ENCODE measurements around the gene SHC3.

SHC3 gene

DNA sequence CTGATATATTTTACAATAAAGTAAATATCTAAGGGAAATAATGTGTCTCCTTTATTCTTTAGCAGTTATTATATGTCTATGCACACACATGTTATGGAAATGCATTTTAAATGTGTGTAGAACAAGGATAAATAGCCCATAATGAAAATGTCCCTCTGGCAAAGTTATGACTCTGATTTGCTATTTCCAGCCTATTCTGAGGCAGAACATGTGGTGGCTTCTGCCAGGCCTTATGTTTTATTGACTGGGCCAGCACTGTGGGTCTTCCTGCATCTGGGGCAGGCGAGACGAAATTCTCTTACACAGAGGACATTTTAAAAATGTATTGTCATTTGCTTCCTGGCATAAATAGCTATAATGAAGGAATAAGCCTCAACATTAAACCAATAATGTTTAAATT lies 134.5 kb downstream of the SHC3 start:
- no peak overlapping the region for H3K14ac ChIP-seq (ENCODE audit: low read length)
- no peak overlapping the region for H3K18ac ChIP-seq (ENCODE audit: low read length)
- H2BK5ac ChIP-seq (ENCODE audit: low read depth, low read length, poor library complexity) = no peak overlapping the region

DNA sequence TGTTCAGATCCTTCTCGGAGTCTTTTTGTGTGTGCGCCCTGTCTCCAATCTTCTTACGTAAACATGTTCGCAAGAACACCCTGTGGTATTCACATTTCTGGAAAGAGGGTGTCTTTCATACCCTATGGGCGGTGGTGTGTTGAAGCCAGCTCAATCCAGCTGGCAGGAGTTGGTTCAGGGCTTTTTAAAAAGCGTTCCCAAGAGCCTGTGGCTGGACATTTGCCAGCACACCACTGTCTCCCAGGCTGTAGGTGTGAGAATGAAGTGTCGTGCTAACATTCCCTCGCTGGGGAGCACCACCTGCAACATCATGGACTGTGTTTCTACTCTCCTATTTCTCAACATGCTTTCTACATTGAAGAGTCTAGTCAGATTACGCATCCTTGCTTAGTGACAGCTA lies 135.6 kb downstream of the SHC3 start:
- Histone ChIP-seq H4K8ac (ENCODE audit: low read depth, low read length) (no peak overlapping the region), H2BK12ac (ENCODE audit: low read length) (no peak overlapping the region), H3K4me3 (ENCODE audit: low read depth, low read length) (no peak overlapping the region), H3K36me3 (ENCODE audit: control insufficient read depth in 1 of 2, insufficient read depth in 2 of 2, low read length in 2 of 2) (no peaks in the 10 kb centered on the region), H4K12ac (ENCODE audit: low read depth, low read length) (no peak overlapping the region), H3K79me2 (ENCODE audit: control insufficient read depth, insufficient read depth, low read length, poor library complexity) (no peaks in the 10 kb centered on the region), H3K9me3 (ENCODE audit: insufficient read depth, low read depth, low read length) (peaks cover 3% of the 10 kb centered on the region), H3K4me2 (ENCODE audit: low read length) (no peak overlapping the region), H3K79me1 (ENCODE audit: low read length) (no peaks in the 10 kb centered on the region), H2BK5ac (ENCODE audit: low read depth, low read length, poor library complexity) (no peak overlapping the region), H3K27ac (ENCODE audit: low read depth, low read length) (no peak overlapping the region), H3K27me3 (ENCODE audit: insufficient read depth, low read length) (no peaks in the 10 kb centered on the region), H3K4me1 (ENCODE audit: control insufficient read depth in 1 of 2, insufficient read depth in 2 of 2, low read length in 2 of 2) (no peaks in the 10 kb centered on the region), H2AFZ (ENCODE audit: insufficient read depth, low read length, poor library complexity) (no peak overlapping the region), H3K9ac (ENCODE audit: low read length) (no peak overlapping the region), H3K14ac (ENCODE audit: low read length) (no peak overlapping the region), H4K91ac (ENCODE audit: low read depth, low read length) (no peak overlapping the region), H3K18ac (ENCODE audit: low read length) (no peak overlapping the region), H2AK5ac (ENCODE audit: low read length) (no peak overlapping the region), H3K23ac (ENCODE audit: low read length) (no peak overlapping the region), H2BK120ac (ENCODE audit: insufficient read depth, low read length, poor library complexity) (no peak overlapping the region), H3K4ac (ENCODE audit: low read depth, low read length) (no peak overlapping the region)
- no CpG with 5 or more reads among the region's 9 CpGs for WGBS (ENCODE audit: extremely low coverage, insufficient coverage, insufficient read length)
- DNase-seq = no peak

More for the DNA sequence above, 134.5 kb downstream of the SHC3 start:
- H2BK12ac ChIP-seq (ENCODE audit: low read length) = no peak overlapping the region
- no peak overlapping the region for H3K9ac ChIP-seq (ENCODE audit: low read length)
- H2AFZ ChIP-seq (ENCODE audit: insufficient read depth, low read length, poor library complexity) = no peak overlapping the region
- no peak overlapping the region for H3K4ac ChIP-seq (ENCODE audit: low read depth, low read length)
- no peaks in the 10 kb centered on the region for H3K27me3 ChIP-seq (ENCODE audit: insufficient read depth, low read length)
- no peak overlapping the region for H2AK5ac ChIP-seq (ENCODE audit: low read length)
- H3K4me3 ChIP-seq (ENCODE audit: low read depth, low read length) = no peak overlapping the region
- H4K8ac ChIP-seq (ENCODE audit: low read depth, low read length) = no peak overlapping the region
- H4K12ac ChIP-seq (ENCODE audit: low read depth, low read length) = no peak overlapping the region
- H3K4me1 ChIP-seq (ENCODE audit: control insufficient read depth in 1 of 2, insufficient read depth in 2 of 2, low read length in 2 of 2) = no peaks in the 10 kb centered on the region
- H3K23ac ChIP-seq (ENCODE audit: low read length) = no peak overlapping the region
- no peaks in the 10 kb centered on the region for H3K79me2 ChIP-seq (ENCODE audit: control insufficient read depth, insufficient read depth, low read length, poor library complexity)
- no peak overlapping the region for H3K4me2 ChIP-seq (ENCODE audit: low read length)
- H3K36me3 ChIP-seq (ENCODE audit: control insufficient read depth in 1 of 2, insufficient read depth in 2 of 2, low read length in 2 of 2) = no peaks in the 10 kb centered on the region
- no peak overlapping the region for H2BK120ac ChIP-seq (ENCODE audit: insufficient read depth, low read length, poor library complexity)
- no peak overlapping the region for H4K91ac ChIP-seq (ENCODE audit: low read depth, low read length)
- peaks cover 3% of the 10 kb centered on the region for H3K9me3 ChIP-seq (ENCODE audit: insufficient read depth, low read depth, low read length)
- DNase-seq = no peak
- H3K27ac ChIP-seq (ENCODE audit: low read depth, low read length) = no peak overlapping the region
- no CpG with 5 or more reads among the region's 2 CpGs for WGBS (ENCODE audit: extremely low coverage, insufficient coverage, insufficient read length)
- H3K79me1 ChIP-seq (ENCODE audit: low read length) = no peaks in the 10 kb centered on the region

DNA sequence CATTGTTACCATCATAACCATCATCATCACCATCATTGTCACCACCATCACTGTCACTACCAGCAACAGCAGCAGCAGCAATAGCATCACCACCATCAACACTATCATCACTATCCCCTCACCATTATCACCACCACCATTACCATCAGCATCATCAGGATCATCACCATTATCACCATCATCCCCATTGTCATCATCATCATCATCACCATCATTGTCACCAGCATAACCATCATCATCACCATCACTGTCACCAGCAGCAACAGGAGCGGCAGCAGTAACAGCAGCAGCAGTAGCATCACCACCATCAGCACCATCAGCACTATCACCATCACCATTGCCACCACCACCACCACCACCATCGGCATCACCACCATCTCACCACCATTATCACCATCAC lies 139.0 kb downstream of the SHC3 start:
- Histone ChIP-seq H3K4me1 (ENCODE audit: control insufficient read depth in 1 of 2, insufficient read depth in 2 of 2, low read length in 2 of 2) (no peaks in the 10 kb centered on the region), H3K79me2 (ENCODE audit: control insufficient read depth, insufficient read depth, low read length, poor library complexity) (no peaks in the 10 kb centered on the region), H3K14ac (ENCODE audit: low read length) (no peak overlapping the region), H2BK12ac (ENCODE audit: low read length) (no peak overlapping the region), H3K9me3 (ENCODE audit: insufficient read depth, low read depth, low read length) (peaks cover 3% of the 10 kb centered on the region), H2AFZ (ENCODE audit: insufficient read depth, low read length, poor library complexity) (no peak overlapping the region), H4K8ac (ENCODE audit: low read depth, low read length) (no peak overlapping the region), H3K27me3 (ENCODE audit: insufficient read depth, low read length) (no peaks in the 10 kb centered on the region), H4K12ac (ENCODE audit: low read depth, low read length) (no peak overlapping the region), H3K36me3 (ENCODE audit: control insufficient read depth in 1 of 2, insufficient read depth in 2 of 2, low read length in 2 of 2) (no peaks in the 10 kb centered on the region), H3K4me2 (ENCODE audit: low read length) (no peak overlapping the region), H2BK5ac (ENCODE audit: low read depth, low read length, poor library complexity) (no peak overlapping the region), H3K23ac (ENCODE audit: low read length) (no peak overlapping the region), H3K9ac (ENCODE audit: low read length) (no peak overlapping the region), H2BK120ac (ENCODE audit: insufficient read depth, low read length, poor library complexity) (no peak overlapping the region), H3K4me3 (ENCODE audit: low read depth, low read length) (peak overlapping the region; percentile 45), H3K27ac (ENCODE audit: low read depth, low read length) (no peak overlapping the region), H3K79me1 (ENCODE audit: low read length) (no peaks in the 10 kb centered on the region), H2AK5ac (ENCODE audit: low read length) (no peak overlapping the region), H3K4ac (ENCODE audit: low read depth, low read length) (no peak overlapping the region), H4K91ac (ENCODE audit: low read depth, low read length) (no peak overlapping the region), H3K18ac (ENCODE audit: low read length) (no peak overlapping the region)
- no CpG with 5 or more reads among the region's 2 CpGs for WGBS (ENCODE audit: extremely low coverage, insufficient coverage, insufficient read length)
- no peak for DNase-seq

DNA sequence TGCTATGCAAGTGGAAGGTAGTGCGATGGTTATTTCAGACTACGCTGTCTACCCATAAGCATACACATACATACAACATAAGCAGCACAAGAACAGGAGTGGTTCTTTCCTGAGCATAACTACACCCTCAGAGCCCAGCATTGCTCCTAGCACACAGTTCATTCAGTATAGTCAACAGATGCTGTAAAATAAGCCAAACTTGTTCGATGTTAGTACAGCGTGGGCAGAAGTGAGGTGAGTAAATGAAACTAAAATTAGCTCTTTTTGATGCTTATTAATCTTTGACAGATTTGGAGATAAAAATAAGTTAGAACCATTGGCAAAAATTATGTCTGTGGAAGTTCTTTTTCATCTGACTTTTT lies 139.5 kb downstream of the SHC3 start:
- no peak overlapping the region for H4K91ac ChIP-seq (ENCODE audit: low read depth, low read length)
- H3K18ac ChIP-seq (ENCODE audit: low read length) = no peak overlapping the region
- H4K12ac ChIP-seq (ENCODE audit: low read depth, low read length) = no peak overlapping the region
- no peaks in the 10 kb centered on the region for H3K79me1 ChIP-seq (ENCODE audit: low read length)
- H2AK5ac ChIP-seq (ENCODE audit: low read length) = no peak overlapping the region
- H2AFZ ChIP-seq (ENCODE audit: insufficient read depth, low read length, poor library complexity) = no peak overlapping the region
- no peak overlapping the region for H2BK120ac ChIP-seq (ENCODE audit: insufficient read depth, low read length, poor library complexity)
- peaks cover 3% of the 10 kb centered on the region for H3K9me3 ChIP-seq (ENCODE audit: insufficient read depth, low read depth, low read length)
- no peaks in the 10 kb centered on the region for H3K27me3 ChIP-seq (ENCODE audit: insufficient read depth, low read length)
- H3K4me2 ChIP-seq (ENCODE audit: low read length) = no peak overlapping the region
- WGBS (ENCODE audit: extremely low coverage, insufficient coverage, insufficient read length) = no CpG with 5 or more reads among the region's 4 CpGs
- no peak overlapping the region for H4K8ac ChIP-seq (ENCODE audit: low read depth, low read length)
- no peak overlapping the region for H3K9ac ChIP-seq (ENCODE audit: low read length)
- H3K36me3 ChIP-seq (ENCODE audit: control insufficient read depth in 1 of 2, insufficient read depth in 2 of 2, low read length in 2 of 2) = no peaks in the 10 kb centered on the region
- H2BK12ac ChIP-seq (ENCODE audit: low read length) = no peak overlapping the region
- no peak overlapping the region for H3K4me3 ChIP-seq (ENCODE audit: low read depth, low read length)
- H3K27ac ChIP-seq (ENCODE audit: low read depth, low read length) = no peak overlapping the region
- no peaks in the 10 kb centered on the region for H3K4me1 ChIP-seq (ENCODE audit: control insufficient read depth in 1 of 2, insufficient read depth in 2 of 2, low read length in 2 of 2)
- H3K79me2 ChIP-seq (ENCODE audit: control insufficient read depth, insufficient read depth, low read length, poor library complexity) = no peaks in the 10 kb centered on the region
- no peak overlapping the region for H3K4ac ChIP-seq (ENCODE audit: low read depth, low read length)
- no peak overlapping the region for H3K23ac ChIP-seq (ENCODE audit: low read length)
- no peak overlapping the region for H3K14ac ChIP-seq (ENCODE audit: low read length)
- no peak overlapping the region for H2BK5ac ChIP-seq (ENCODE audit: low read depth, low read length, poor library complexity)
- no peak for DNase-seq

All from trophoblast cell (in vitro differentiated cells and primary cell).